Smooth muscle cell of the brain vasculature (primary cell): ENCODE measurements around the gene TNNT2.

Source experiments
- DNase-seq: peaks from one replicate; pipeline ENCODE4 v3.0.0-alpha.2; 2012; ENCODE audit warnings: low read depth, low spot score

Gene TNNT2

DNA sequence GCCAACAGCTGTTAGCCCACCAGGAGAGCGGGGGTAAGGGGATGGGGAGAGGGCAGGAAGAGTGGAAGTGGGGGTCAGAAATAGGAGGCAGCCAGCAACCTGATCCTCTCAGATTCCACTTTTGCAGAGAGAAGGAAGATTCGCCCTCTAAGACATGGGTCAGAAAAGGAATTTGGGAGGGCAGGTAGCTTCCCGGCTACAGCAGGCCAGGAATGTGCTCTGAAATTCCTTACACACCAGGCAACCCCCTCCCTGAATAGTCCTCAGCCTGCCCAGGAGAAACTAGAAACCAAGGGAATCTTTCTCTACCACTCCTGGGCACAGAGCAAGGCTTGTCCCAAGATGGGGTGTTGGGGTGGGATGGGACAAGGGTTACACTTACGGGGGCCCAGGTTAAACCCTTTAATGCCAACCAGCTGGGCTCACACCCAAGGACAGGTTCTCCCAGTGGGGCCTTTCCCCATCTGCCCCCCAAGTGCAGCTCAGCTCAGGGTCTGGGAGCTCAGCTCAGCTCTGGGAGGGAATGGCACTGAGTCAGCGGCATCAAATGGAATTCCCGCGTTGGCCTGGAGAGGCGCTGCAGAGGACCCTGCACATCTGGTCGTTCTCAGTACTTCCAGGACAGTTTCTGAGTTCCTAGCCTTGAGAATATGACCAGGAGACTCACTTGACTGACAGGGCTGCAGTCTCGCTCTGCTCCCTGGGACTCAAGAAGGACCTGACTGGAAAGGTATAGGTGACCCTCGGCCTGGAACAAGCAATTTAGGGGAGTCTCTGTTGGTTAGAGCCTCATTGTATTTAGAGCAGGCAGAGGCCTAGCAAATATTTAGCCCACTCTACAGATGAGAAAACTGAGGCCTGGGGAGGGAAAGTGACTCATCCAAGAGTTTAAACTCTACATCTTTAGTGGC is 761 bp downstream of the TNNT2 start:
- DNase-seq, result peak; percentile 21

- DNase-seq, result no peak
Observed at GRCh38 chr1:201376107-201376463, 1.4 kb downstream of the TNNT2 start.

DNA sequence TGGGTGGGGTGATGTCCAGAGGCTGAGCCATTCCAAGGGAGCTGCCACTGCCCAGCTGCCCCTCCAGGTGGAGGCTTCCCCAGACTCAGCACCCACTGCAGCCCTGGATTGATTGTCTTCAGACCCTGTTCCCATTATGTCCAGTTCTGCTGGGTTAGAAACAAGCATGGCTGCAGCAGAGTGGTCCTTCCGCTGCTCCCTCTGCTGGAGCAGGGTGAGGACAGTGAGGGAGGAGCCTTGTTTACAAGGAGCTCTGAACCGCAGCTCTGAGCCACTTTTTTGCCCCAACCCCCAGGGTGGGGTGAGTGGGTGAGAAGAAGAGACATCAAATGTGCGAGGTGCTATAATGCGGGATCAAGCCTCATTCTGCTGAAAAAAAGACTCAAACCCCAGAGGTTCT is 2.3 kb downstream of the TNNT2 start:
- no peak for DNase-seq

DNA sequence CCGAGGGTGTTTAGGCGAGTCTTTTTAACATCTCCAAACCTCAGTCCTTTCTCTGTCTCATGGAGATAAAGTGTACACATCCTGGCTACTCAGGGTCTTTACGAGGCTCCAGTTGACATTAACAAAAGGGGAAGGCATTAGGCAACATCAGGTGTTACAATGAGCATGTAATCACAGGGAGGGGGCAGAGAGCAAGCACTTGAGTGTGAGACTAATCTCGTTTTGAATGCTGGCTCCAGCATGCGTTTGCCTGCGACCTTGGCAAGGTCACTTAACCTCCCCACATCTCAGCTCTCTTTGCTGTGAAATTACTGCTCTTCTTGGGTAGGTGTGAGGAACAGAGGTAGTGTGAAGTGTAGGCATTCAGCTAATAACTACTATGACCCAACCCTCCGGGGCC is 3.1 kb downstream of the TNNT2 start:
- no peak for DNase-seq

DNA sequence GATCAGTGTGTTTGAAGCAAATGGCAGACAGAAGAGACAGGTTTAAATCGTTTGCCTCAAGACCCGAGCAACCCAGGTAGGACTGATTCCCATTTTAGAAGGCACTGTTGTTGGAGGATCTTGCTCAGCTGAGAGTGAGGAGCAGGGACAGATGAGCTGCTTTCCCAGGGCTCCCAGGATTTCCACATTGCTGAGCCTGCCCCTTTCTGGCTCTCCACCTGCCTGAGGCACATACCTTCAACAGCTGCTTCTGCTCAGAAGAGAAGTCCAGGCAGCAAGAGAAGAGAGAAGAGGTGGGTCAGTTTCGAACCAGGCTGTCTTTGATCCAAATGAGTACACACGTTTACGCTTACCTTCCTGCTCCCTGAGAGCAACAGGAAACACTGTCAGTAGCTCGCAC is 5.7 kb downstream of the TNNT2 start:
- DNase-seq, result no peak

DNA sequence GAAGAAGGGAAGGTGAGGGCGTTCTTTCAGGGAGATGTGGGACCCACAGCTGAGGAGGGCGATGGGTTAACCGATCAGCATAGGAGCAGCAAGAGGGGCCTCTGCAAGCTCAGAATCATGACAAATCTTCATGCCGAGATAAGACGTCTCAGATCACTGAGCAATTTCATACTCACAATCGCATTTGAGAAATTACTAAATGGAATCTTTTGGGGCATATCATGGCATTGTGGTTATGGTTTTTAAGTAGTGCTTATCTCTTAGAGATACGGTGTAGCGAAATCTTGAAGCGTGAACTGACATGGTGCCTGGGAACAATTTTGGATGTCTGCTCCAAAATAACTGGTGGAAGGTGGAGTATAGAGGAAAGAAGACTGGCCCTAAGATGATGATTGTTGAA is 6.2 kb downstream of the TNNT2 start:
- DNase-seq, result no peak

GRCh38 chr1:201370500-201370899 is 7.0 kb downstream of the TNNT2 start:
- DNase-seq, result no peak

DNA sequence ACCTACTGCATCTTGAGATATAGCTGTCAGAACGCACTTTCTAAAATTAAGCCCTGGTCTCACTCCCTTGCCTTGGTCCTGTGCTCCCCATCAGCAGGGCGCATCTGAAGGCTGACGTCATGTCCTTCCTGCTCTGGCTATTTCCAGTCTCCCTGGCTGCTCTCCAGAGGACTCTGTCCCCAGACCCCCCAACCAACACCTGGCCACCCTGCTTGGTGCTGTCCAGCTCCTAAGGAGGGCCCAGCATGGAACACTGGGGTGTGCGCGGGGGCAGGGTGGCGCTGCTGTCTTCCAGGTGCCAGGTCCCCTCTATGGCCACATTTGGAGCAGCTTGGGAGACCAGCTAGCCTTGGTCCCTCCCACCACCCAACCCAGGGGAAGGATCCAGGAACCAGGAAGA is 8.3 kb downstream of the TNNT2 start:
- DNase-seq, result no peak

DNA sequence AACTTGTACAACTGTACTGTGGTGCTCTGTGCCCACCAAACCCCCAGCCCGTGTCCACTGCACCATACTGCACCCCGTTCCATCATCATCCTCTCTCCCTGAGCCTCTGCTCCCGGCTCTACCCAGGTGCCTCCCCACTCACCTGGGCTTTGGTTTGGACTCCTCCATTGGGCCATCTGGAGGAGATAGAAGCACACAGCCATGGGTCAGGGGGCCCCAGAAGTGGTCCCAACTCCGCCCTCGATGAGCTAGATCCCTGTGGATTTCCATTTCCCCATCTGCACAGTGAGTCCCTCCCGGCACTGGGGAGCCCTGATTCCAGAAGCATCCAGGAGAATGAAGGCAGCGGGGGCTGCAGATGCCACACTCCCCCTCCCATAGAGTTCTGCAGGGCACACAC is 10.8 kb downstream of the TNNT2 start:
- DNase-seq, result no peak

DNA sequence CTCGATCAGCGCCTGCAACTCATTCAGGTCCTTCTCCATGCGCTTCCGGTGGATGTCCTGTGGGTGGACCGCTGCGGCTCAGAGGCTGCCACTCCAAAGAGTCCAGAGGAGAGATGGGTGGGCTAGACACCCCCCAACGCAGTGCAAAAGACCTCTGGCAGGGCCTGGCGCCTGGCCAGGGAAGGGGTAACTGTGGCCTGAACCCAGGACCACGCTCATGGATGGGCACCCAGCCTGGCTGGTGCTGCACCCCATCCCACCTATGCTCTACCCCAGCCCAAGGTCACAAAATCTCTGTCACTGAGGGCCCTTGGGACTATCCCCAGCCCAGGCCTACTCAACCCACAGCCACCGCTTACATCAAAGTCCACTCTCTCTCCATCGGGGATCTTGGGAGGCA is 12.2 kb downstream of the TNNT2 start:
- DNase-seq, result no peak

DNA sequence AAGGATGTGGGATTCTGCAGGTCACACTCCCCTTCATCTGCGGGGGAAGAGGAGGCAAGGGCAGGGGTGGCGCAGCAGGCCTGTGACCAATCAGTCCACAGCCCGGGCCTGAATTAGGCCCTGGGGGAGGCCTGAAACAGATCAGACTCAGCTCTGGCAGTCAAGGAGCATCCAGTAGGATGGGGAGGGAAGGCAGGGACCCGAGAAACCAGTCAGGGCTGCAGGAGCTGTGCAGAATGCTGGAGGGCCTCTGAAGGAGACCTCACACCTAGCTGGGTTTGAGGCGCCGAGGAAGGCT is 12.7 kb downstream of the TNNT2 start:
- DNase-seq, result no peak

DNA sequence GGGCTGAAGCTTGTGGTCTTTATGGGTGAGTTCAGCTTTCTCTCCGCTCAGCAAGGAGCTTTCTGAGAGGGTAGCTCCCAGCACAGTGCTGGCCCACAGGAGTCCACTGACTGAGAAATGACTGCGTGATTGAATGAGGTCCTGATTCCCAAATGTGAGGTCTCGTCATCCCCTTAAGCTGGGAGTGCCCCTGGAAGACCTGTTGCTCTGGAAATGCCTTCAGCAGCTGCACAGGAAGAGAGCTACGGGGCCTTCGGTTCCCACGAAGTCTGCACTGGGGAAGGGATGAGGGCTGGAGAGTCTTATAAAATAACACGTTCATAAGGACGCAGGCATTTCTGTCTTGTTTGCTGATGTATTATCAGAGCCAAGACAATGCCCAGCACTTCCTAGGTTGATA is 14.0 kb downstream of the TNNT2 start:
- DNase-seq, result no peak

DNA sequence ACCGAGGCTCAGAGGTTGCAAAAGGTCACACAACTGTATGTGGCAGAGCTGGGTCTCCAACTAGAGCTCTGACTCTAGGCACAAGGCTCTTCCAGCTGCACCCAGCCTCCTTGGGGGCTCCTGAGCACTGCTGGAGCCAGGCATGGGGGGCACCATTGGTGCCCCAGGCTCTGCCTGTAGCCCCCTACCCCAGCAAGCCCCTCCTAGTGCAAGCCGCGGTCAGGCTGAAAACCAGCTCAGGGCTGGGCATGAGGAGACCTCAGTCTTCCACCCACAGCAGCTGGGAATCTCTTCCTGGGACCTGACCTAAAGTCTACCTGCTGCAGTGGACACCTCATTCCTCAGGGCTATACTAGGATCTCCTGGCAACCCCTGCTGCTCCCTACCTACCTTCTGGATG is 14.6 kb downstream of the TNNT2 start:
- DNase-seq, result no peak

DNA sequence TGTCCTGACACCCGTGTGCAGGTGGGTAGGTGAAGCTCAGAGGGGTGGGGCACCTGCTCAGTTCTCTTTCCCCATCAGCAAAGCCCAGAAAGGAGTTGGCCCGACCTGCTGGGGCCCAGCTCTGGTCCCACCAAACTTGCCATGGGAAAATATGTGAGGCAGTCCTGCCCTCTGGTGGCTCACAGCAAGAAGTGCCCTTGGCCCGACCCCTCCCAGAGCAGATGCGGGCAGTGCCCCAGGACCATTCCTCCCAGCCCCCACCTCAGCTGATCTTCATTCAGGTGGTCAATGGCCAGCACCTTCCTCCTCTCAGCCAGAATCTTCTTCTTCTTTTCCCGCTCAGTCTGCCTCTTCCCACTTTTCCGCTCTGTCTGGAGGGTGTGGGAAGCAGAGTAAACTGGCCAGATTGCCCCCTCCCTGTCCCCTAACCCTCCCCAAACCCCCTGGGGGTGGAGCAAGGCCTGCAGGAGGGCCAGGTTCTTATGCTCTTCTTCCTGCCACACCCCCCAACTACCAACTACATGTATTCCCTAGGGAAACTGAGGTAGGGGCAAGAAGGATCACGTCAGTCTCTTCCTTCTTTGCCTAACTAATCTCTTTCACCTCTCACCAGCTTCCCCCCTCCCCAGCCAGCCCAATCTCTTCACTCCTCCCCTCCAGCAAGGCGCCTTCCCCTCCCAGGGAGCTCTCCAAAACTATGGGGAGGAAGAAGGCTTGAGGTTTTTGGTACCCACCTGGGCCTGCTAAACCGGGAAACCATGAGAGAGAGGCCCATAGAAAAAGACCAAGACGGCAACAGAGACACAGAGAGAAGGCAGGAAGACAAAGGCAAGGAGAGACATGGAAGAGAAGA is 15.6 kb downstream of the TNNT2 start:
- DNase-seq, result no peak

DNA sequence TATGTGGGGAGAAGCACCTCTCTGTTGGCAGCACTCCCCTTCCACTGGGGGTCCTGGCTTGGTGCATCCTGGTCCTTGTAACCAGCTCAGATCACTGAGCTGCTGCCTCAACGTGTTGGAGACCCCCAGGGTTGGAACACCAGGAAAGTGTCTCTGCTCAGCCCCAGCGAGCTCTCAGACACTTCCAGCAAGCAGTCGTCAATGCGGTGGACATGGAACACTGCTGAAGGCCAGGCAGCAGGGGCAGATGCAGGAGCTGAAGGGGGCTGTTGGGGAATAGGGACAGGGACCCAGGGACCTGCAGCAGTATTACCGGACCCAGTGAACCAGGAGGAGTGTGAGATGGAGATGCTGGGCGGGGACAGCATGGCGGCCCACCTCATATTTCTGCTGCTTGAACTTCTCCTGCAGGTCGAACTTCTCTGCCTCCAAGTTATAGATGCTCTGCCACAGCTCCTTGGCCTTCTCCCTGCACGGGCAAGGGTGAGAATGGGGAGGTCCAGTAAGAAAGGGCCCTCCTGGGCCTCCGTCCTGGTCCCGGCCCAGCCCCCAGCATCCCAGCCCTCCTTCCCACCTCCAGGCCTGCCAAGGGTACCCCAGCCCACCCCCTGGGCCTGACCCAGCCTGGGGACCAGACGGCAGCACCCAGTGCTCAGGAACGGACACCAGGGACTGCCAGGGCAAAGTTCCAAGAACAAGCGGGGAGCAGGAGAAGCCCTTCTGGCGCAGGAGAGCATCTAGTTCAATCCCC is 16.4 kb downstream of the TNNT2 start:
- DNase-seq, result no peak

- no peak for DNase-seq
Observed at GRCh38 chr1:201360486-201360885, 17.0 kb downstream of the TNNT2 start.

DNA sequence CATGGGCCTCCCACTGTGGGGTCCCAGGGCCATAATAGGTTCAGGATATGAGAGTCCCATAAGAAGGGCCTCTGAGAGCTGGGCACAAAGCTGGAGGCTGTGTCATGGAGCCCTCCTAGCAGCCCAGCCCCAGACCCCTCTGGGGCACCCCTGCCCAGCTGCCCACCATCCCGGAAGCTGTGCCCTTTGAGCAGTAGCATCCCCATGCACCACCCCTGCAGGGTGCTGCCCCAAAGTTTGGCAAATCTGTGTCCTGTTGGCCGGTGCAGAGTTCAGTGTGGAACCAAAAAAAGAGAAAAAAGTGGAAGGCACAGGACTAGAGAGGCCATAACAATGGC is 17.6 kb downstream of the TNNT2 start:
- DNase-seq, result no peak

- DNase-seq, result no peak
Observed at GRCh38 chr1:201359031-201359872, 18.2 kb downstream of the TNNT2 start.

DNA sequence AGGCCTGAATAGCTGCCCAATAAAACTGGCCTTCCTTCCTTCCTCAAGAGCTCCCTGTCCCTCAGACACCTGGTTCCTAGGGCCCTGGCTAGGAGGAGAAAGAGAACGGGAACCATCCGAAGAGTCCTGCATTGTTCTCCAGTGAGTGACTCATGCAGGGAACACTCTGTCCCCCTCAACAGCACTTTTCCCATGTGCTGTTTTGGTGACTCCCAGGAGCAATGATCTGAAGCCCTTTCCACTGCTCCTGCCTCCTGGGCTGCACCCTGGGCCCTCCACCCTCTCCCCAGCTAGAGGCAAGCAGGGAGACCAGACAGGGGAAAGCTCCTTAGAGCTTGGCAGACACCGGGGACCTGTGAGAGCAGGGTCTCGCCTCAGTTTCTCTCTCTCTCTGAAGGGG is 18.9 kb downstream of the TNNT2 start:
- DNase-seq, result no peak

DNA sequence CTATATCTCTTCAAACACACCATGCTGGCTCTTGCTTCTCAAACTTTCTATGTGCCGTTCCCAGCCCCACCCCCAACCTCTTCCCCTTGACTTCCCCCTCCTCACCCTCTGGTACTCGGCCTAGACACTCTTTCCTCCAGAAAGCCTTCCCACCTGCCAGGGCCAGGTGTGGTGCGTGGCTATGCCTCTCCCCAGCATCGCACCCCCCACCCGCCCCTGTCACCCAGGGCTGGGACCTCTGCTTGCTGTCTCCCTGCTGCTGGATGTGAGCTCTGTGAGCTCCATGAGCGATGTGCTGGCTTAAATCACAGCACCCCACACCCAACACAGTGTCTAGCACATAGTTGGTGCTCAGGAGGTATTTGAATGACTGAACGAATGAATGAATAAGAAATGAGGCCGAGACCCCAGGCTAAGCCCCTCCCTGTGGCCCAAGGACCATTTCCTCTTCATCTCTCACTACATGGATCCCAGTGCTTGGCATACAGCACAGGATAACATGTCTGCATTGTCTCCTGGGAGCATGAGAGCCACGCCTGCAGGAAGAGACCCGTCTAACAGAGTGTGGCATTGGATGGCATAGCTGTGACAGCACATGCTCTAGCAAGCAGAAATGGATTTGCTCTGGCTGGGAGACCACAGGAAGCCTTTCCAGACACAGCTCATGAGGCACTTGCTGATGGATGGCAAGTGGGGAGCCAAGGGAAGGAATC is 19.7 kb downstream of the TNNT2 start:
- DNase-seq, result no peak

GRCh38 chr1:201357211-201357610 is 20.3 kb downstream of the TNNT2 start:
- DNase-seq, result no peak
